HepG2 (cell line): Measurements from ENCODE around the gene EML2. TPM values are rescaled to one million over a fixed set of nuclear protein-coding genes. Genes with fewer than 3 reads are reported as not detected.

Experiments
- CHCHD3 ChIP-seq: sonication (generic); formaldehyde crosslinking; IDR thresholded peaks from 2 replicates; pipeline ENCODE4 v1.8.0; 2022; ENCODE audit warnings: mild to moderate bottlenecking, missing genetic modification reagents, moderate library complexity
- DNMT3B ChIP-seq: conservative IDR thresholded peaks from 2 replicates; pipeline ENCODE4 v1.6.1; 2016; ENCODE audit warnings: missing biosample characterization, control low read depth
- FOXO1 ChIP-seq: sonication (generic); formaldehyde crosslinking; IDR thresholded peaks from 2 replicates; pipeline ENCODE4 v1.4.0; 2020; ENCODE audit warnings: missing genetic modification reagents
- KLF16 ChIP-seq, 2 experiments: sonication (generic) in 1 of 2; formaldehyde crosslinking in 1 of 2; IDR thresholded peaks; 2 replicates each; pipeline versions ENCODE4 v1.6.1 to v1.8.0; 2016 to 2023; ENCODE audit warnings: missing genetic modification reagents in 2 of 2, missing compliant biosample characterization in 1 of 2
- MEF2D ChIP-seq: sonication (generic); formaldehyde crosslinking; IDR thresholded peaks from 2 replicates; pipeline ENCODE4 v1.5.1; 2020; ENCODE audit warnings: mild to moderate bottlenecking, missing genetic modification reagents
- MEIS2 ChIP-seq: sonication (generic); formaldehyde crosslinking; IDR thresholded peaks from 2 replicates; pipeline ENCODE4 v1.9.0; 2021; ENCODE audit warnings: mild to moderate bottlenecking, missing genetic modification reagents
- SALL2 ChIP-seq: sonication (generic); formaldehyde crosslinking; IDR thresholded peaks from 2 replicates; pipeline ENCODE4 v1.8.1; 2023; ENCODE audit warnings: mild to moderate bottlenecking, missing genetic modification reagents, inconsistent platforms
- SIN3A ChIP-seq: IDR thresholded peaks from 2 replicates; pipeline ENCODE4 v1.6.1; 2011; ENCODE audit warnings: low read depth, mild to moderate bottlenecking, control low read depth, low read length, borderline replicate concordance
- SOX6 ChIP-seq, 2 experiments: fragments of 450-650 bp in 1 of 2; sonication (generic) in 1 of 2; formaldehyde crosslinking in 1 of 2; IDR thresholded peaks; 2 replicates each; pipeline versions ENCODE4 v1.4.0 to v1.6.1; 2017 to 2020; ENCODE audit warnings: antibody characterized with exemption in 1 of 2, mild to moderate bottlenecking in 1 of 2, missing genetic modification reagents in 1 of 2
- SRSF4 ChIP-seq: fragments of 200-400 bp; formaldehyde crosslinking; IDR thresholded peaks from one replicate; pipeline ENCODE4 v1.6.1; 2018; ENCODE audit warnings: mild to moderate bottlenecking, low read depth, low read length, moderate library complexity; ENCODE audit not compliant: poor library complexity, severe bottlenecking
- SRY ChIP-seq: sonication (generic); formaldehyde crosslinking; IDR thresholded peaks from 2 replicates; pipeline ENCODE4 v1.8.0; 2022; ENCODE audit warnings: mild to moderate bottlenecking, missing genetic modification reagents
- ZFP36 ChIP-seq: fragments of 150-350 bp; IDR thresholded peaks from 2 replicates; pipeline ENCODE4 v1.6.1; 2018; ENCODE audit warnings: borderline replicate concordance, low read length, low read depth; ENCODE audit not compliant: partially characterized antibody
- ZNF589 ChIP-seq: sonication (generic); formaldehyde crosslinking; conservative IDR thresholded peaks from 2 replicates; pipeline ENCODE4 v1.8.0; 2022; ENCODE audit warnings: mild to moderate bottlenecking, moderate library complexity, missing genetic modification reagents
- ZNF703 ChIP-seq: sonication (generic); formaldehyde crosslinking; IDR thresholded peaks from 2 replicates; pipeline ENCODE4 v1.5.1; 2020; ENCODE audit warnings: missing genetic modification reagents, mild to moderate bottlenecking, moderate library complexity, borderline replicate concordance
- ZNF766 ChIP-seq: sonication (generic); formaldehyde crosslinking; IDR thresholded peaks from 2 replicates; pipeline ENCODE4 v1.5.0; 2020; ENCODE audit warnings: missing genetic modification reagents, borderline replicate concordance
- ZNF772 ChIP-seq: sonication (generic); formaldehyde crosslinking; IDR thresholded peaks from 2 replicates; pipeline ENCODE4 v1.5.0; 2020; ENCODE audit warnings: mild to moderate bottlenecking, missing genetic modification reagents
- polyA plus RNA-seq, 8 experiments: library from polyadenylated mRNA; depleted of rRNA in 3 of 8; stranded (reverse) in 7 of 8; unstranded in 1 of 8; fragments of >200 nt; fragmentation: Illumina TruSeq in 4 of 8; extraction: Trizol in 4 of 8; gene quantifications; 2 replicates each; pipeline versions ENCODE4 v1.2.1 to v1.2.3, GENCODE V29; 2011 to 2016; ENCODE audit warnings: low read depth in 4 of 8, missing spikeins in 1 of 8, mixed read lengths in 1 of 8; ENCODE audit not compliant: insufficient read depth in 1 of 8
- total RNA-seq, 5 experiments: library from RNA; depleted of rRNA; stranded (reverse); fragments of >200 nt; fragmentation: Illumina TruSeq; extraction: Trizol; gene quantifications; 2 replicates each; pipeline ENCODE4 v1.2.3, GENCODE V29; 2016; ENCODE audit warnings: low read depth in 1 of 5
- TF ChIP-seq, protein P1 (sequence below): sonication (generic); formaldehyde crosslinking; IDR thresholded peaks from 2 replicates; pipeline ENCODE4 v1.5.1; 2020; ENCODE audit warnings: missing genetic modification reagents, mild to moderate bottlenecking, borderline replicate concordance
- TF ChIP-seq, protein P2 (sequence below): sonication (generic); formaldehyde crosslinking; IDR thresholded peaks from 2 replicates; pipeline ENCODE4 v1.5.0; 2020; ENCODE audit warnings: mild to moderate bottlenecking, missing genetic modification reagents, borderline replicate concordance
- TF ChIP-seq, protein P3 (sequence below): sonication (generic); formaldehyde crosslinking; IDR thresholded peaks from 2 replicates; pipeline ENCODE4 v1.8.0; 2022; ENCODE audit warnings: missing genetic modification reagents, mild to moderate bottlenecking, inconsistent platforms, borderline replicate concordance
- TF ChIP-seq, protein P4 (sequence below): sonication (generic); formaldehyde crosslinking; IDR thresholded peaks from 2 replicates; pipeline ENCODE4 v1.4.0; 2020; ENCODE audit warnings: mild to moderate bottlenecking, missing genetic modification reagents

Gene EML2
- total and polyA plus RNA-seq, 2 of the 13 experiments (the other 11 are each of a cell fraction or from before 2014, with no cell fraction given), result 7.3 to 12.9 TPM

DNA sequence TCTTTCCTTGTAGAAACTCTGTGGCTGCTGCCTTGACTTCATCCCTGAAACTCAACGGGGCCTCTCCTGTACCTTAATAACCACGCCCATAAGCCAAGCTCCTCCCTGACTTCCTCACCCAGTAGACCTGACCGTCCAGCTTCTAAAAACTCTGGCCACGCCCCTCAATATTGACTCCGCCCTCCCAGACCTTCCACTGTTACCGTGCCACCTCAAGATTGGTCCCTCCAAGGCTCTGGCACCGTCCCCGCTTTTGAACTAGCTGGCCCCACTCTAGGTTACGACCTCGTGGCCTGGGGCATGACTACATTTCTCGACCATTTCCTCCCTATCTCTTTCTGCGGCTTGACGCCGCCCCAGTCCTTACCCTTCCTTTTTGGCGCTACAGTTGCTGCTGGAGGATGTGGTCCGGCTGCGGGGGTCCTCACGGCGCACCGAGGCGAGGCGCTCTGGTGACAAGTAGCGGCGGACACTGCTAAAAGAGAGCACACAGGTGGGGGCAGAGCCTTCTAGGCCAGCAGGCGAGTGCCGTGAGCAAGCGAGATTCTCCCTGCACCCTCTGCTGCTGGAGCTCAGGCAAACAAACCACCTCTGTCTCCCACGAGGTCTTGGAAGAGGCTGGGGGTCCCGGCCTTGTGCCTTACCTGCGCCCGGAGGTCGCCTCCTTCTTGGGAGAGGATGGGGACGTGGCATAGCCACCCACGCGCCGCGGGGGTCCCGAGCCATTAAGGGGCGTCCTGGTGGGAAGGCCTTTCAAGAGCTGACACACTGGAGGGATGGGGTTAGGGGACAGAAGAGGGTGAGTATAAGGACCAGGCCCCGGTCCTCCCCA is 2.3 kb upstream of the EML2 start (continued):
- TF ChIP-seq SOX6 (IDR thresholded peaks at IDR 0.05) (no peak), SOX6 (CRISPR knock-in tag; IDR thresholded peaks at IDR 0.05) (no peak), FOXO1 (CRISPR knock-in tag) (no peak), ZNF772 (CRISPR knock-in tag) (no peak), ZNF589 (no peak), SALL2 (CRISPR knock-in tag) (no peak), SRSF4 (no peak), DNMT3B (no peak), SIN3A (no peak), ZNF766 (CRISPR knock-in tag) (no peak), ZFP36 (no peak), SRY (CRISPR knock-in tag) (0 out of 2 replicates have a peak, but pooled peaks have one; percentile 26), MEF2D (CRISPR knock-in tag) (peak; percentile 18; the same call in 1 of the 2 replicates), MEIS2 (no peak; the same call in 1 of the 2 replicates), CHCHD3 (CRISPR knock-in tag) (no peak), KLF16 (CRISPR knock-in tag; IDR thresholded peaks at IDR 0.05) (no peak; a peak in 1 of 4 replicates), ZNF703 (no peak)
- TF ChIP-seq, protein P1, sequence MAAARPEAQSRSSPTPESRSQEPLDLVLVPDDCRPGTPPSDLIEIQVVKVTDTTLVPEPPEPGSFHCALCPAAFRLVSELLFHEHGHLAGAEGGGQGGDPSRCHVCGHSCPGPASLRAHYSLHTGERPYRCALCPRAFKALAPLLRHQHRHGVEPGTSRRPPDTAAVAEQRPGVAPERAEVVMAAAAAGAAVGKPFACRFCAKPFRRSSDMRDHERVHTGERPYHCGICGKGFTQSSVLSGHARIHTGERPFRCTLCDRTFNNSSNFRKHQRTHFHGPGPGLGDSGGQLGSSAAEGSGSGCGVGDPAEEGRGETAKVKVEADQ (CRISPR knock-in tag), result no peak
- TF ChIP-seq, protein P2, sequence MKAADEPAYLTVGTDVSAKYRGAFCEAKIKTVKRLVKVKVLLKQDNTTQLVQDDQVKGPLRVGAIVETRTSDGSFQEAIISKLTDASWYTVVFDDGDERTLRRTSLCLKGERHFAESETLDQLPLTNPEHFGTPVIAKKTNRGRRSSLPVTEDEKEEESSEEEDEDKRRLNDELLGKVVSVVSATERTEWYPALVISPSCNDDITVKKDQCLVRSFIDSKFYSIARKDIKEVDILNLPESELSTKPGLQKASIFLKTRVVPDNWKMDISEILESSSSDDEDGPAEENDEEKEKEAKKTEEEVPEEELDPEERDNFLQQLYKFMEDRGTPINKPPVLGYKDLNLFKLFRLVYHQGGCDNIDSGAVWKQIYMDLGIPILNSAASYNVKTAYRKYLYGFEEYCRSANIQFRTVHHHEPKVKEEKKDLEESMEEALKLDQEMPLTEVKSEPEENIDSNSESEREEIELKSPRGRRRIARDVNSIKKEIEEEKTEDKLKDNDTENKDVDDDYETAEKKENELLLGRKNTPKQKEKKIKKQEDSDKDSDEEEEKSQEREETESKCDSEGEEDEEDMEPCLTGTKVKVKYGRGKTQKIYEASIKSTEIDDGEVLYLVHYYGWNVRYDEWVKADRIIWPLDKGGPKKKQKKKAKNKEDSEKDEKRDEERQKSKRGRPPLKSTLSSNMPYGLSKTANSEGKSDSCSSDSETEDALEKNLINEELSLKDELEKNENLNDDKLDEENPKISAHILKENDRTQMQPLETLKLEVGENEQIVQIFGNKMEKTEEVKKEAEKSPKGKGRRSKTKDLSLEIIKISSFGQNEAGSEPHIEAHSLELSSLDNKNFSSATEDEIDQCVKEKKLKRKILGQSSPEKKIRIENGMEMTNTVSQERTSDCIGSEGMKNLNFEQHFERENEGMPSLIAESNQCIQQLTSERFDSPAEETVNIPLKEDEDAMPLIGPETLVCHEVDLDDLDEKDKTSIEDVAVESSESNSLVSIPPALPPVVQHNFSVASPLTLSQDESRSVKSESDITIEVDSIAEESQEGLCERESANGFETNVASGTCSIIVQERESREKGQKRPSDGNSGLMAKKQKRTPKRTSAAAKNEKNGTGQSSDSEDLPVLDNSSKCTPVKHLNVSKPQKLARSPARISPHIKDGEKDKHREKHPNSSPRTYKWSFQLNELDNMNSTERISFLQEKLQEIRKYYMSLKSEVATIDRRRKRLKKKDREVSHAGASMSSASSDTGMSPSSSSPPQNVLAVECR, result no peak; the same call in 1 of the 2 replicates
- TF ChIP-seq, protein P3, sequence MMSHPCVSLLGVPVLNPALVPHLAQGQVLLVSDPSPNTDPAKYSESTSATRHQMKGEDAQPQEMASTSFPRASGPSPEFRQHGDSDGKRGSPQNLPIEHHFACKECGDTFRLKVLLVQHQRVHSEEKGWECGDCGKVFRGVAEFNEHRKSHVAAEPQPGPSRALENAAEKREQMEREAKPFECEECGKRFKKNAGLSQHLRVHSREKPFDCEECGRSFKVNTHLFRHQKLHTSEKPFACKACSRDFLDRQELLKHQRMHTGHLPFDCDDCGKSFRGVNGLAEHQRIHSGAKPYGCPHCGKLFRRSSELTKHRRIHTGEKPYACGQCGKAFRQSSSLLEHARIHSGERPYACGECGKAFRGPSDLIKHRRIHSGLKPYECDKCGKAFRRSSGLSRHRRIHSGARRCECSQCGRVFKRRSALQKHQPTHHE (CRISPR knock-in tag), result no peak
- TF ChIP-seq, protein P4, sequence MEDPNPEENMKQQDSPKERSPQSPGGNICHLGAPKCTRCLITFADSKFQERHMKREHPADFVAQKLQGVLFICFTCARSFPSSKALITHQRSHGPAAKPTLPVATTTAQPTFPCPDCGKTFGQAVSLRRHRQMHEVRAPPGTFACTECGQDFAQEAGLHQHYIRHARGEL, result no peak
